ENCODE measurements around the gene ARMH4.

- no peak for TF ChIP-seq POLR2A (IDR thresholded peaks at IDR 0.05)
- TF ChIP-seq CTCF (IDR thresholded peaks at IDR 0.05): no peak
- TF ChIP-seq POLR2AphosphoS5 (IDR thresholded peaks at IDR 0.05): no peak
These were observed 8.9 kb downstream of the ARMH4 start for GRCh38 chr14:58143106-58143505.

All from prostate gland (tissue), 2 donors.